Activated naive CD4-positive, alpha-beta T cell treated with anti-CD3 and anti-CD28 coated beads for 36 hours (primary cell): ENCODE measurements around the gene ATN1. TPM values are rescaled to one million over a fixed set of nuclear protein-coding genes. Genes with fewer than 3 reads are reported as not detected.

Experiments used
- CTCF ChIA-PET: fragments of 350-600 bp; sonication (Branson Sonifier 250); formaldehyde crosslinking; loops from one replicate; lab custom pipeline; 2021; ENCODE audit warnings: antibody characterized with exemption; lab: Charles Lee
- DNase-seq: peaks from one replicate; pipeline ENCODE4 v3.0.0-alpha.2; 2020
- H3K27ac Mint-ChIP-seq: one replicate; pipeline ENCODE4 v1.8.0; 2021; ENCODE audit warnings: mild to moderate bottlenecking, mixed read lengths
- H3K27me3 Mint-ChIP-seq: one replicate; pipeline ENCODE4 v1.8.0; 2021; ENCODE audit warnings: low read depth, mixed read lengths
- H3K36me3 Mint-ChIP-seq: one replicate; pipeline ENCODE4 v1.8.0; 2021; ENCODE audit warnings: low read depth, mixed read lengths
- H3K4me1 Mint-ChIP-seq: one replicate; pipeline ENCODE4 v1.8.0; 2021; ENCODE audit warnings: low read depth, mixed read lengths
- H3K4me3 Mint-ChIP-seq: one replicate; pipeline ENCODE4 v1.8.0; 2021; ENCODE audit warnings: mild to moderate bottlenecking, moderate library complexity, mixed read lengths
- H3K9me3 Mint-ChIP-seq: one replicate; pipeline ENCODE4 v1.8.0; 2021; ENCODE audit warnings: mixed read lengths
- intact Hi-C: fragments of 100-400 bp; cut with micrococcal nuclease; formaldehyde crosslinking; loops from one replicate; pipeline ENCODE4 v1.15.1; 2023
- total RNA-seq, 2 experiments: library from RNA; stranded (reverse); gene quantifications; one replicate each; pipeline ENCODE4 v1.2.3, GENCODE V29; 2021

The ATN1 gene
- total RNA-seq, 2 experiments from 2014 or later, result 20.1 to 22.2 TPM

GRCh38 chr12:6950811-6951540 is 23.2 kb downstream of the ATN1 start, which contains the start of gene PTPN6:
Gene PTPN6 (plus strand): TSS chr12:6951356. CDS start chr12:6951513, 157 bp downstream.
- peaks cover 55% of the 10 kb centered on the region for H3K36me3 Mint-ChIP-seq
- no peaks in the 10 kb centered on the region for H3K9me3 Mint-ChIP-seq
- peak within 1 kb of the TSS; percentile 98 for H3K4me3 Mint-ChIP-seq
- peak; percentile 80 for DNase-seq
- intact Hi-C loops, result loop anchor here (5.0 to 10.0 kb wide), 5 partner anchors 79 to 1134 kb away; partner anchors contain the start of genes CD27, CD4, GAPDH and NECAP1
- H3K27me3 Mint-ChIP-seq, result no peaks in the 10 kb centered on the region
- peaks cover 65% of the 10 kb centered on the region for H3K4me1 Mint-ChIP-seq
- CTCF ChIA-PET, result interaction anchor here (0.6 to 11.8 kb wide), 4 partner anchors 10 to 27 kb away, joined by 4 to 397 read pairs (median 4); no protein-coding TSS in a partner anchor
- peak within 1 kb of the TSS; percentile 93 for H3K27ac Mint-ChIP-seq

GRCh38 chr12:6951551-6952120 is 23.9 kb downstream of the ATN1 start:
- CTCF ChIA-PET, result interaction anchor here (0.6 to 11.8 kb wide), 6 partner anchors 8 to 157 kb away, joined by 3 to 397 read pairs (median 4); partner anchors contain the start of gene C12orf57
- Mint-ChIP-seq H3K4me3 (peak overlapping the region; percentile 98), H3K4me1 (peaks cover 69% of the 10 kb centered on the region), H3K27me3 (no peaks in the 10 kb centered on the region), H3K36me3 (peaks cover 61% of the 10 kb centered on the region), H3K27ac (peak overlapping the region; percentile 93), H3K9me3 (no peaks in the 10 kb centered on the region)
- peak; percentile 64 for DNase-seq
- intact Hi-C loops, result loop anchor here (5.0 to 10.0 kb wide), 5 partner anchors 79 to 1133 kb away; partner anchors contain the start of genes CD27, CD4, GAPDH and NECAP1

GRCh38 chr12:6952121-6952862 is 24.5 kb downstream of the ATN1 start:
- CTCF ChIA-PET, result interaction anchor here (0.6 to 11.8 kb wide), 6 partner anchors 7 to 156 kb away, joined by 3 to 397 read pairs (median 3); partner anchors contain the start of gene C12orf57
- Mint-ChIP-seq H3K36me3 (peaks cover 62% of the 10 kb centered on the region), H3K9me3 (no peaks in the 10 kb centered on the region), H3K4me1 (peaks cover 69% of the 10 kb centered on the region), H3K4me3 (peak overlapping the region; percentile 98), H3K27me3 (no peaks in the 10 kb centered on the region), H3K27ac (peak overlapping the region; percentile 93)
- intact Hi-C loops, result loop anchor here (5.0 to 10.0 kb wide), 5 partner anchors 80 to 1133 kb away; partner anchors contain the start of genes CD27, CD4, GAPDH and NECAP1
- peak; percentile 33 for DNase-seq

DNA sequence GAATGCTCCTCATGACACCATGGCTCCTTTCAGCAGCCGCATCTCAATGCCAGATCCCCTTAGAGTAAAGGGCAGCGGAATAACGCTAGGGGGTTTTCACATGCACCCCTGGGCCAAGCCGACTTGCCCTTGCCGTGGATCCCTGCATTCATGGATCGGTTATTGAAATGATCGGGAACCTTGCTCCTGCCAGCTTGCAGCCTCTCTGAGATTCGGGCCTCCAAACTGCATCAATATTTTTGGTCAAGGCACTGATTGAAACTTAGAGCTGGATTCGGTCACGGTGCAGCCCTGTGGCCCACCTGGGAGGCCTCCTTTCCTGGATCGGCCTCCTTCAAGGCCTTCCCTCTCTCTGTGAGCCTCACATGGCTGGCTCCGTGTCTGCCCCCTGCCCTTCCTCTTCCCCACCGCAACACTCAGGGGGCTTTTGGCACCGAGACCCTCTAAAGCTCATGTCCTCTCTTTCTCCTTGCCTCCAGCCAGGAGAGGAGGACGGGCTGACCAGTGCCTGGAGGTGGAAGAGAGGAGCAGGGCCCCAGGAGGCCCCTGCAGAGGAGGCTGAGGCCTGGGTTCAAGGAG is 25.2 kb downstream of the ATN1 start:
- CTCF ChIA-PET, result interaction anchor here (0.6 to 11.8 kb wide), 4 partner anchors 8 to 155 kb away, joined by 3 to 397 read pairs (median 4); no protein-coding TSS in a partner anchor
- H3K36me3 Mint-ChIP-seq, result peaks cover 66% of the 10 kb centered on the region
- H3K27ac Mint-ChIP-seq, result peak overlapping the region; percentile 93
- H3K27me3 Mint-ChIP-seq, result no peaks in the 10 kb centered on the region
- peak; percentile 39 for DNase-seq
- H3K4me3 Mint-ChIP-seq, result peak overlapping the region; percentile 98
- intact Hi-C loops, result loop anchor here (1.0 to 10.0 kb wide), 7 partner anchors 8 to 1132 kb away; partner anchors contain the start of genes C12orf57, CD27, CD4 and GAPDH
- no peaks in the 10 kb centered on the region for H3K9me3 Mint-ChIP-seq
- peaks cover 69% of the 10 kb centered on the region for H3K4me1 Mint-ChIP-seq

DNA sequence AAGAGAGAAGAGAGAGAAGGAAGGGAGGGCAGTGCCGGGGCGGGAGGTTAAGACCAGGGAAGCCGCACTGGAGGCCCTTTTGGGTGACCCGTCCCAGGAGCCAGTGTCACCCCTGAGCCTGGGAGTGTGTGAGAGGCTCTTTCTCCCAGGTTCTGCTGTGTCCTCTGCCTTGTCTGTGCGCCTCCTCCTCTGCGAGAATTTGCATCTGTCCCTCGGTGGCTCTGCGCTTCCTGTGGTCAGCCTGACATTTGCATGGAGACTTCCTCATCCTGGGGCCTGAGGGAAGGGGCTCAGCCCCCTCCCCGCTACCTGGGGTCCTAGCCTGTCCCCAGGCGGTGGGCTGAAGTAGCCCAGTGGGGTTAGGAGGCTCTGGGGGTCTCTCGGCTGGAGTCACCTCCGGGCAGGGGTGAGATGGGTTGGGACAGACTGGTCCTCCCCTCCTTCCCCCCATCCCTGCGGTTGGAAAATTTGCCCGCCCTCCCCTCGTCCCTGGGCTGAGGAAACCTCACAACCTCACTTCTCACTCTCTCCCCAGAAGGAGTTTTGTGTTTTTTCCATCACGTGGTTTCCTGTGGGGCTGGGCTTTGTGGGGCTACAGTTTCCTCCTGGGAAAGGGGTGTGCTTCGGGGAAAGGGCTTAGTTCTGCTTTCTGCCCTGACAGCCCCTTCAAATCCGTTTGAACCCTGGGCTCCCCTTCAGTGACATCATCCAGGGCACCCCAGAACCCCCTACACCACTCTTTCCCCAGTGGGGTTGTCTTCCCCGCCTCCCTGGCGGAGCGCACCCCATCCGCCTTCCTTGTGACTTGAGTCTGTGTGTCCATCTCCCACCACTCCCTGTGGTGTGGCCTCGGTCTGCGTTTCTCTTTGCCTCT is 25.9 kb downstream of the ATN1 start:
- intact Hi-C loops, result loop anchor here (1.0 to 10.0 kb wide), 7 partner anchors 8 to 1131 kb away; partner anchors contain the start of genes C12orf57, CD27, CD4 and GAPDH
- Mint-ChIP-seq H3K4me1 (peaks cover 69% of the 10 kb centered on the region), H3K27ac (peak overlapping the region; percentile 93), H3K9me3 (no peaks in the 10 kb centered on the region), H3K27me3 (no peaks in the 10 kb centered on the region), H3K4me3 (peak overlapping the region; percentile 98), H3K36me3 (peaks cover 72% of the 10 kb centered on the region)
- CTCF ChIA-PET, result interaction anchor here (1.0 to 11.8 kb wide), 6 partner anchors 7 to 155 kb away, joined by 3 to 397 read pairs (median 4); no protein-coding TSS in a partner anchor
- peak; percentile 87 for DNase-seq

DNA sequence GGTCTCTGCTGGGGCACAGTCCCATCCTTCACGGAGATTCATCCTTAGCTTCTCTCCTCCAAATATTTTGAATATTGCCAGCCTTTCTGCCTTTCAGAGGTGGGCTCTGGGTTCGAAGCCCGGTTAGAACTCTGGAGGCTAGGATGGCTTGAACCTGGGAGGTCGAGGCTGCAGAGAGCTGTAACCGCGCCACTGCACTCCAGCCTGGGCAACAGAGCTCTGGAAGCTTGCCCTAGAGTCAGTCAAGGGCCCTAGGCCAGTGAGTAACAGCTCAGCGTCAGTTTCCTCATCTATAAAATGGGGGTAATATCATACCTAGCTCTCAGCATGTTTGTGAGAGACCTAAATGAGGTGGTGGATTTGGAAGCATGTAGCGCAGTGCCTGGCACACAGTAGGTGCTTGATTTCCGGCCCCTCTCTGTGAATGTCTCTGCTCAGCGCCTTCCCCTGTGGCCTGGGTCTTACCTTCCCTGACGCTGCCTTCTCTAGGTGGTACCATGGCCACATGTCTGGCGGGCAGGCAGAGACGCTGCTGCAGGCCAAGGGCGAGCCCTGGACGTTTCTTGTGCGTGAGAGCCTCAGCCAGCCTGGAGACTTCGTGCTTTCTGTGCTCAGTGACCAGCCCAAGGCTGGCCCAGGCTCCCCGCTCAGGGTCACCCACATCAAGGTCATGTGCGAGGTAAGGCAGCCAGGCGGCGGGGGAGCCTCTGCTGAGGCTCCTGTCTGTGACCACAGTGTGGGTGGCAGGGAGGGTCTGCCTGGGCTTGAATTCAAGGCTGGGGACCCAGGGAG is 26.8 kb downstream of the ATN1 start:
- H3K36me3 Mint-ChIP-seq, result peaks cover 80% of the 10 kb centered on the region
- H3K9me3 Mint-ChIP-seq, result no peaks in the 10 kb centered on the region

DNA sequence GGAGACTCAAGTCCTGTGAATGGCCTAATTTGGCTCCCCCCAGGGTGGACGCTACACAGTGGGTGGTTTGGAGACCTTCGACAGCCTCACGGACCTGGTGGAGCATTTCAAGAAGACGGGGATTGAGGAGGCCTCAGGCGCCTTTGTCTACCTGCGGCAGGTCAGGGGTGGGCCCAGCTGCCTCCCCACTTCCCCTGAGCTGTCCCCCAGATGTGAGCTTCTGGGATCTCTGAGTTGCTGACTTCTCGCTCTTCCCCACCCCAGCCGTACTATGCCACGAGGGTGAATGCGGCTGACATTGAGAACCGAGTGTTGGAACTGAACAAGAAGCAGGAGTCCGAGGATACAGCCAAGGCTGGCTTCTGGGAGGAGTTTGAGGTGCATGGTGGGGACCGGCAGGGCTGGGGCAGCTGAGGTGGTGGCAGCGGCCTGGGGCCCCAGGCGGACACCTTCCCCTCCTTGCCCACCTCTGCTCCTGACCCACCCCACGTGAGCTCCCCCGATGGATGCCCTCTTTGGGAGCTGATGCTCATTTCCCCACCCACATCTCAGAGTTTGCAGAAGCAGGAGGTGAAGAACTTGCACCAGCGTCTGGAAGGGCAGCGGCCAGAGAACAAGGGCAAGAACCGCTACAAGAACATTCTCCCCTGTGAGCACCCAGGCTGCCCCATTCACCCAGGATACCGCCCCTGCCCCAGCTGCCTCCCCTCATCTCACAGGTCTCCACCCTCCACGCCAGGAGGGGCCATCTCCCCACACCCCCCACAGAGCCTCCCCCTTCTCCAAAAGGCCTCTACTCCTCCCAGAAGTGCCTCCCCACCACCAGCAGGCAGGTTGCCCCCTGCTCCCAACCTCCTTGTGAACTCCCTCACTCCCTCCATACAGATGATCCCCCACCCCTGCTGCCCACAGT is 27.6 kb downstream of the ATN1 start:
- no peak for DNase-seq
- CTCF ChIA-PET, result interaction anchor here (1.8 to 12.0 kb wide), 3 partner anchors 8 to 18 kb away, joined by 5 to 397 read pairs (median 10); partner anchors contain the start of genes C12orf57, PTPN6 and RNU7-1
- peak overlapping the region; percentile 98 for H3K4me3 Mint-ChIP-seq
- intact Hi-C loops, result loop anchor here (5.0 to 10.0 kb wide), 3 partner anchors 183 to 1129 kb away; partner anchors contain the start of genes CD27, LAG3 and NECAP1
- H3K36me3 Mint-ChIP-seq, result peaks cover 86% of the 10 kb centered on the region
- no peaks in the 10 kb centered on the region for H3K9me3 Mint-ChIP-seq
- H3K27ac Mint-ChIP-seq, result peak overlapping the region; percentile 93
- peaks cover 69% of the 10 kb centered on the region for H3K4me1 Mint-ChIP-seq
- no peaks in the 10 kb centered on the region for H3K27me3 Mint-ChIP-seq

More for the DNA sequence above, 26.8 kb downstream of the ATN1 start:
- intact Hi-C loops, result loop anchor here (5.0 to 10.0 kb wide), 6 partner anchors 82 to 1130 kb away; partner anchors contain the start of genes CD27, CD4, GAPDH and LAG3
- Mint-ChIP-seq H3K4me3 (peak overlapping the region; percentile 98), H3K27me3 (no peaks in the 10 kb centered on the region), H3K4me1 (peaks cover 68% of the 10 kb centered on the region), H3K27ac (peak overlapping the region; percentile 93)
- DNase-seq, result no peak
- CTCF ChIA-PET, result interaction anchor here (1.0 to 1.8 kb wide), 4 partner anchors 9 to 17 kb away, joined by 3 to 8 read pairs (median 4); no protein-coding TSS in a partner anchor

GRCh38 chr12:6956021-6956727 is 28.4 kb downstream of the ATN1 start:
- CTCF ChIA-PET, result interaction anchor here (1.1 to 12.0 kb wide), 3 partner anchors 8 to 10 kb away, joined by 4 to 397 read pairs (median 10); partner anchors contain the start of genes C12orf57, PTPN6 and RNU7-1
- H3K4me1 Mint-ChIP-seq, result peaks cover 72% of the 10 kb centered on the region
- DNase-seq, result no peak
- peak overlapping the region; percentile 93 for H3K27ac Mint-ChIP-seq
- H3K4me3 Mint-ChIP-seq, result peak overlapping the region; percentile 38
- H3K9me3 Mint-ChIP-seq, result no peaks in the 10 kb centered on the region
- intact Hi-C loops, result loop anchor here (5.0 to 10.0 kb wide), 3 partner anchors 184 to 1129 kb away; partner anchors contain the start of genes CD27, LAG3 and NECAP1
- peaks cover 95% of the 10 kb centered on the region for H3K36me3 Mint-ChIP-seq
- no peaks in the 10 kb centered on the region for H3K27me3 Mint-ChIP-seq
